ENCODE measurements around the gene TUSC2.
"Not testable (repeated sequence)": the region's sequence is repeated elsewhere in the genome, so short reads cannot be mapped to it uniquely, and the experiment has no call there.

DNA sequence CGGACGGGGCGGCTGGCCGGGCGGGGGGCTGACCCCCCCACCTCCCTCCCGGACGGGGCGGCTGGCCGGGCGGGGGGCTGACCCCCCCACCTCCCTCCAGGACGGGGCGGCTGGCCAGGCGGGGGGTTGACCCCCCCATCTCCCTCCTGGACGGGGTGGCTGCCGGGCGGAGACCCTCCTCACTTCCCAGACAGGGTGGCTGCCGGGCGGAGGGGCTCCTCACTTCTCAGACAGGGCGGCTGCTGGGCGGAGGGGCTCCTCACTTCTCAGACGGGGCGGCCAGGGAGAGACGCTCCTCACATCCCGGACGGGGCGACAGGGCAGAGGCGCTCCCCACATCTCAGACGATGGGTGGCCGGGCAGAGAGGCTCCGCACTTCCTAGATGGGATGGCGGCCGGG, 16.0 kb downstream of the TUSC2 start:
- TF ChIP-seq, protein P1, sequence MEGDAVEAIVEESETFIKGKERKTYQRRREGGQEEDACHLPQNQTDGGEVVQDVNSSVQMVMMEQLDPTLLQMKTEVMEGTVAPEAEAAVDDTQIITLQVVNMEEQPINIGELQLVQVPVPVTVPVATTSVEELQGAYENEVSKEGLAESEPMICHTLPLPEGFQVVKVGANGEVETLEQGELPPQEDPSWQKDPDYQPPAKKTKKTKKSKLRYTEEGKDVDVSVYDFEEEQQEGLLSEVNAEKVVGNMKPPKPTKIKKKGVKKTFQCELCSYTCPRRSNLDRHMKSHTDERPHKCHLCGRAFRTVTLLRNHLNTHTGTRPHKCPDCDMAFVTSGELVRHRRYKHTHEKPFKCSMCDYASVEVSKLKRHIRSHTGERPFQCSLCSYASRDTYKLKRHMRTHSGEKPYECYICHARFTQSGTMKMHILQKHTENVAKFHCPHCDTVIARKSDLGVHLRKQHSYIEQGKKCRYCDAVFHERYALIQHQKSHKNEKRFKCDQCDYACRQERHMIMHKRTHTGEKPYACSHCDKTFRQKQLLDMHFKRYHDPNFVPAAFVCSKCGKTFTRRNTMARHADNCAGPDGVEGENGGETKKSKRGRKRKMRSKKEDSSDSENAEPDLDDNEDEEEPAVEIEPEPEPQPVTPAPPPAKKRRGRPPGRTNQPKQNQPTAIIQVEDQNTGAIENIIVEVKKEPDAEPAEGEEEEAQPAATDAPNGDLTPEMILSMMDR (IDR thresholded peaks at IDR 0.05), result not testable (repeated sequence)
- TF ChIP-seq POLR2A (IDR thresholded peaks at IDR 0.05), result not testable (repeated sequence)
